Neural cell (in vitro differentiated cells): ENCODE measurements around the gene SNX15. TPM values are rescaled to one million over a fixed set of nuclear protein-coding genes. Genes with fewer than 3 reads are reported as not detected.

Experiments
- H2AFZ ChIP-seq: fragments of 200-600, 300-800 bp; sonication (generic), shearing (Covaris generic); 2 replicates; pipeline ENCODE4 v1.6.0; 2014; ENCODE audit warnings: low read depth, mild to moderate bottlenecking, antibody characterized with exemption, low read length, moderate library complexity
- H3F3A ChIP-seq: fragments of 200-600 bp; shearing (Covaris generic); 2 replicates; pipeline ENCODE4 v1.6.1; 2016; ENCODE audit warnings: mild to moderate bottlenecking, moderate library complexity, mixed read lengths, antibody characterized with exemption, low read length; ENCODE audit not compliant: insufficient read depth, poor library complexity, severe bottlenecking
- H3K27ac ChIP-seq: fragments of 200-600, 300-800 bp; sonication (generic), shearing (Covaris generic); 2 replicates; pipeline ENCODE4 v1.5.1; 2014; ENCODE audit warnings: mild to moderate bottlenecking, low read length, moderate library complexity
- H3K27me3 ChIP-seq: fragments of 300-800, 200-600 bp; sonication (generic), shearing (Covaris generic); 2 replicates; pipeline ENCODE4 v1.6.0; 2014; ENCODE audit warnings: mild to moderate bottlenecking, low read depth, low read length, moderate library complexity; ENCODE audit not compliant: insufficient read depth
- H3K36me3 ChIP-seq: fragments of 300-800, 200-600 bp; sonication (generic), shearing (Covaris generic); 2 replicates; pipeline ENCODE4 v1.5.1; 2014; ENCODE audit warnings: mild to moderate bottlenecking, antibody characterized with exemption, low read length, moderate library complexity; ENCODE audit not compliant: insufficient read depth
- H3K4me2 ChIP-seq: fragments of 300-800, 200-600 bp; sonication (generic), shearing (Covaris generic); 2 replicates; pipeline ENCODE4 v1.6.0; 2014; ENCODE audit warnings: mild to moderate bottlenecking, low read length
- H3K4me3 ChIP-seq: fragments of 300-800, 200-600 bp; sonication (generic), shearing (Covaris generic); 2 replicates; pipeline ENCODE4 v1.5.1; 2014; ENCODE audit warnings: mild to moderate bottlenecking, low read length, moderate library complexity
- H3K79me2 ChIP-seq: fragments of 200-600 bp; shearing (Covaris generic); replicated peaks from 2 replicates; pipeline ENCODE4 v1.6.0; 2014; ENCODE audit warnings: mild to moderate bottlenecking, low read length, moderate library complexity; ENCODE audit not compliant: insufficient read depth
- H3K9ac ChIP-seq: fragments of 300-800, 200-600 bp; sonication (generic), shearing (Covaris generic); 2 replicates; pipeline ENCODE4 v1.6.1; 2016; ENCODE audit warnings: mild to moderate bottlenecking, low read length, mixed read lengths
- H3K9me2 ChIP-seq: fragments of 200-600 bp; shearing (Covaris generic); 2 replicates; pipeline ENCODE4 v1.6.1; 2016; ENCODE audit warnings: mild to moderate bottlenecking, low read length, mixed read lengths; ENCODE audit not compliant: insufficient read depth
- H3K9me3 ChIP-seq: fragments of 200-600, 300-800 bp; sonication (generic), shearing (Covaris generic); 2 replicates; pipeline ENCODE4 v1.6.1; 2016; ENCODE audit warnings: mild to moderate bottlenecking, mixed run types, low read length, moderate library complexity, mixed read lengths
- H4K20me1 ChIP-seq: fragments of 200-600 bp; shearing (Covaris generic); 2 replicates; pipeline ENCODE4 v1.6.1; 2016; ENCODE audit warnings: mild to moderate bottlenecking, mixed run types; ENCODE audit not compliant: insufficient read depth
- EP300 ChIP-seq: fragments of 450-650 bp; conservative IDR thresholded peaks from 2 replicates; pipeline ENCODE4 v1.6.1; 2014; ENCODE audit warnings: antibody characterized with exemption, mild to moderate bottlenecking, moderate library complexity; ENCODE audit not compliant: poor library complexity, severe bottlenecking
- EZH2 ChIP-seq: fragments of 200-600, 300-800 bp; shearing (Covaris generic), sonication (generic); IDR thresholded peaks from 2 replicates; pipeline ENCODE4 v1.6.1; 2014; ENCODE audit warnings: antibody characterized with exemption, low read length, borderline replicate concordance, mild to moderate bottlenecking; ENCODE audit not compliant: insufficient read depth, poor library complexity, severe bottlenecking
- MXI1 ChIP-seq: fragments of 450-650 bp; conservative IDR thresholded peaks from 2 replicates; pipeline ENCODE4 v1.6.1; 2014; ENCODE audit warnings: antibody characterized with exemption, mild to moderate bottlenecking; ENCODE audit not compliant: poor library complexity, severe bottlenecking
- POLR2AphosphoS5 ChIP-seq: IDR thresholded peaks from 2 replicates; pipeline ENCODE4 v1.6.1; 2012
- RAD21 ChIP-seq: fragments of 450-650 bp; conservative IDR thresholded peaks from 2 replicates; pipeline ENCODE4 v1.6.1; 2014; ENCODE audit warnings: antibody characterized with exemption, mild to moderate bottlenecking, moderate library complexity
- SMC3 ChIP-seq: fragments of 450-650 bp; conservative IDR thresholded peaks from 2 replicates; pipeline ENCODE4 v1.6.1; 2014; ENCODE audit warnings: antibody characterized with exemption, mild to moderate bottlenecking, moderate library complexity; ENCODE audit not compliant: poor library complexity
- TAF1 ChIP-seq: IDR thresholded peaks from 2 replicates; pipeline ENCODE4 v1.6.1; 2012; ENCODE audit warnings: low read depth
- polyA plus RNA-seq: library from polyadenylated mRNA; depleted of rRNA; stranded (reverse); fragments of >200 nt; gene quantifications from 2 replicates; pipeline ENCODE4 v1.2.3, GENCODE V29; 2014
- TF ChIP-seq, protein P1 (sequence below): IDR thresholded peaks from 2 replicates; pipeline ENCODE4 v1.6.1; 2012; ENCODE audit warnings: borderline replicate concordance
- TF ChIP-seq, protein P2 (sequence below): fragments of 450-650 bp; IDR thresholded peaks from 2 replicates; pipeline ENCODE4 v1.5.1; 2014; ENCODE audit warnings: antibody characterized with exemption, mild to moderate bottlenecking, moderate library complexity; ENCODE audit not compliant: poor library complexity, severe bottlenecking

The SNX15 gene
- polyA plus RNA-seq, 1 donor from 2014 or later: 11.2 TPM

DNA sequence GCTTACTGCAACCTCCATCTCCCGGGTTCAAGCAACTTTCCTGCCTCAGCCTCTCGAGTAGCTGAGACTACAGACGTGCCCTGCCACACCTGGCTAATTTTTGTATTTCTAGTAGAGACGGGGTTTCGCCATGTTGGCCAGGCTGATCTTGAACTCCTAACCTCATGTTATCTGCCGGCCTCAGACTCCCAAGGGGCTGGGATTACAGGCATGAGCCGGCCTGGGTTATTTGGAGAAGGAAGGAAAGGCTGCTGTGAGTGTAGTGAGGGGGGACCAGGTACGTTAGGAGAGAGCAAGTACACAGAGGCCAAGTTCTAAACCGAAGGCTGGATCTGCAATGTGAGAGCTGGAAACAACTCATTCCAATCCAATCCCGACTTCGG is 30.9 kb upstream of the SNX15 start:
- no peaks in the 10 kb centered on the region for H3K9me3 ChIP-seq
- no peak overlapping the region for H3K9ac ChIP-seq
- no peak overlapping the region for H3K4me2 ChIP-seq
- no peak overlapping the region for H3K4me3 ChIP-seq
- H3K27me3 ChIP-seq: no peaks in the 10 kb centered on the region
- H3K9me2 ChIP-seq: no peaks in the 10 kb centered on the region
- H3K27ac ChIP-seq: no peak overlapping the region
- no peak overlapping the region for H2AFZ ChIP-seq
- H3F3A ChIP-seq: no peaks in the 10 kb centered on the region
- H3K79me2 ChIP-seq: no peaks in the 10 kb centered on the region
- no peaks in the 10 kb centered on the region for H4K20me1 ChIP-seq
- H3K36me3 ChIP-seq: no peaks in the 10 kb centered on the region
- TF ChIP-seq TAF1 (no peak), RAD21 (no peak), POLR2AphosphoS5 (no peak), SMC3 (no peak), EP300 (no peak), EZH2 (no peak), MXI1 (no peak)
- TF ChIP-seq, protein P1, sequence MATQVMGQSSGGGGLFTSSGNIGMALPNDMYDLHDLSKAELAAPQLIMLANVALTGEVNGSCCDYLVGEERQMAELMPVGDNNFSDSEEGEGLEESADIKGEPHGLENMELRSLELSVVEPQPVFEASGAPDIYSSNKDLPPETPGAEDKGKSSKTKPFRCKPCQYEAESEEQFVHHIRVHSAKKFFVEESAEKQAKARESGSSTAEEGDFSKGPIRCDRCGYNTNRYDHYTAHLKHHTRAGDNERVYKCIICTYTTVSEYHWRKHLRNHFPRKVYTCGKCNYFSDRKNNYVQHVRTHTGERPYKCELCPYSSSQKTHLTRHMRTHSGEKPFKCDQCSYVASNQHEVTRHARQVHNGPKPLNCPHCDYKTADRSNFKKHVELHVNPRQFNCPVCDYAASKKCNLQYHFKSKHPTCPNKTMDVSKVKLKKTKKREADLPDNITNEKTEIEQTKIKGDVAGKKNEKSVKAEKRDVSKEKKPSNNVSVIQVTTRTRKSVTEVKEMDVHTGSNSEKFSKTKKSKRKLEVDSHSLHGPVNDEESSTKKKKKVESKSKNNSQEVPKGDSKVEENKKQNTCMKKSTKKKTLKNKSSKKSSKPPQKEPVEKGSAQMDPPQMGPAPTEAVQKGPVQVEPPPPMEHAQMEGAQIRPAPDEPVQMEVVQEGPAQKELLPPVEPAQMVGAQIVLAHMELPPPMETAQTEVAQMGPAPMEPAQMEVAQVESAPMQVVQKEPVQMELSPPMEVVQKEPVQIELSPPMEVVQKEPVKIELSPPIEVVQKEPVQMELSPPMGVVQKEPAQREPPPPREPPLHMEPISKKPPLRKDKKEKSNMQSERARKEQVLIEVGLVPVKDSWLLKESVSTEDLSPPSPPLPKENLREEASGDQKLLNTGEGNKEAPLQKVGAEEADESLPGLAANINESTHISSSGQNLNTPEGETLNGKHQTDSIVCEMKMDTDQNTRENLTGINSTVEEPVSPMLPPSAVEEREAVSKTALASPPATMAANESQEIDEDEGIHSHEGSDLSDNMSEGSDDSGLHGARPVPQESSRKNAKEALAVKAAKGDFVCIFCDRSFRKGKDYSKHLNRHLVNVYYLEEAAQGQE: no peak
- TF ChIP-seq, protein P2, sequence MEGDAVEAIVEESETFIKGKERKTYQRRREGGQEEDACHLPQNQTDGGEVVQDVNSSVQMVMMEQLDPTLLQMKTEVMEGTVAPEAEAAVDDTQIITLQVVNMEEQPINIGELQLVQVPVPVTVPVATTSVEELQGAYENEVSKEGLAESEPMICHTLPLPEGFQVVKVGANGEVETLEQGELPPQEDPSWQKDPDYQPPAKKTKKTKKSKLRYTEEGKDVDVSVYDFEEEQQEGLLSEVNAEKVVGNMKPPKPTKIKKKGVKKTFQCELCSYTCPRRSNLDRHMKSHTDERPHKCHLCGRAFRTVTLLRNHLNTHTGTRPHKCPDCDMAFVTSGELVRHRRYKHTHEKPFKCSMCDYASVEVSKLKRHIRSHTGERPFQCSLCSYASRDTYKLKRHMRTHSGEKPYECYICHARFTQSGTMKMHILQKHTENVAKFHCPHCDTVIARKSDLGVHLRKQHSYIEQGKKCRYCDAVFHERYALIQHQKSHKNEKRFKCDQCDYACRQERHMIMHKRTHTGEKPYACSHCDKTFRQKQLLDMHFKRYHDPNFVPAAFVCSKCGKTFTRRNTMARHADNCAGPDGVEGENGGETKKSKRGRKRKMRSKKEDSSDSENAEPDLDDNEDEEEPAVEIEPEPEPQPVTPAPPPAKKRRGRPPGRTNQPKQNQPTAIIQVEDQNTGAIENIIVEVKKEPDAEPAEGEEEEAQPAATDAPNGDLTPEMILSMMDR: no peak

DNA sequence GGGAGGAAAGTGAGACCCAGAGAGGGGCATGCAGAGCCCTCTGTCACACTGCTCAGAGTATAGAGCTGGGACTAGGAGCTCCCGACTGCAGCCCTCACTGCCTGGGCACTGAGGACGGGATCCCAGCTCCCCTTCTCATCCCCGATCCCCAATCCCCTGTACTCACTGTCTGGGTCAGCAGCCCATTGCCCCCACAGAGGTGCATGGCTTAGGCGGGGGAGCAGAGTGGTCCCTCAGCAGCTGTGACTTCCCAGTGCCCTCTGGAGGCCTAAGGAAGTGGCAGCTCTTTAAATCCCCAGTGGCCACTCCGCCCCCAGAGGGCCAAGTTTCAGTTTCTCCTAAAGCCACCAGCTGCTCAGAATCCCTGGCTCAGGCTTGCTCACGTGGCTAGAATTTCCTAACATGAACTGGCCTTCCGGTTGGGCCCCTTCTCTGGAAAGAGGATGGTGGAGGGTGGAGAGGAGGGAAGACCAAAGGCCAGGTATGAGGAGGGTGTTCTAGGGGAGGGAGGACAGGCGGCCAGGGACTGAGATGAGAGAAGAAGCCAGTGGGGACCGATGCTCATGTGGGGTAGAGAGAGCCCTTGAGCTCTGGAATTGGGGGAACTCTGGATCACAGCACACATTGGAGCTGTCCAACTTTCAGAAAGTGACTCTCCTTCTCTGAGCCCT is 30.4 kb upstream of the SNX15 start, which contains the start of gene BATF2:
BATF2 (minus strand) TSS at position 262 of the 671 bp plus-strand sequence; CDS start at position 205, 57 bp downstream.
- H3K9me3 ChIP-seq: no peaks in the 10 kb centered on the region
- no peaks in the 10 kb centered on the region for H4K20me1 ChIP-seq
- H3K4me3 ChIP-seq: no peak within 1 kb of the TSS
- H3K79me2 ChIP-seq: no peaks in the 10 kb centered on the region
- no peaks in the 10 kb centered on the region for H3F3A ChIP-seq
- TF ChIP-seq SMC3 (no peak), MXI1 (no peak), TAF1 (no peak), EZH2 (no peak)
- TF ChIP-seq, protein P2: no peak
- H3K4me2 ChIP-seq: no peak within 1 kb of the TSS
- no peak within 1 kb of the TSS for H2AFZ ChIP-seq
- no peak within 1 kb of the TSS for H3K9ac ChIP-seq
- H3K27me3 ChIP-seq: no peaks in the 10 kb centered on the region
- no peaks in the 10 kb centered on the region for H3K9me2 ChIP-seq
- no peaks in the 10 kb centered on the region for H3K36me3 ChIP-seq
- H3K27ac ChIP-seq: no peak within 1 kb of the TSS
